Mucosa of rectum (tissue), 2 donors: ENCODE measurements around the gene DCAF16.

Source experiments
- H3K27ac ChIP-seq, 2 donors: one replicate each; pipeline ENCODE4 v1.7.0; 2013; ENCODE audit warnings: inconsistent platforms in 2 of 2, low read depth in 2 of 2, low read length in 2 of 2
- H3K27me3 ChIP-seq, 2 donors: one replicate each; pipeline ENCODE4 v1.7.0; 2013; ENCODE audit warnings: low read length in 2 of 2; ENCODE audit not compliant: control insufficient read depth in 2 of 2, insufficient read depth in 2 of 2
- H3K36me3 ChIP-seq, 2 donors: one replicate each; pipeline ENCODE4 v1.7.0; 2013; ENCODE audit warnings: low read length in 2 of 2; ENCODE audit not compliant: control insufficient read depth in 2 of 2, insufficient read depth in 2 of 2
- H3K4me1 ChIP-seq, 2 donors: one replicate each; pipeline ENCODE4 v1.7.0; 2013; ENCODE audit warnings: low read length in 2 of 2, mild to moderate bottlenecking in 1 of 2; ENCODE audit not compliant: control insufficient read depth in 2 of 2, insufficient read depth in 2 of 2
- H3K4me3 ChIP-seq, 2 donors: one replicate each; pipeline ENCODE4 v1.7.0; 2013; ENCODE audit warnings: low read length in 2 of 2
- H3K9ac ChIP-seq, 2 donors: one replicate each; pipeline ENCODE4 v1.7.0; 2013; ENCODE audit warnings: low read length in 2 of 2, low read depth in 1 of 2, mild to moderate bottlenecking in 1 of 2
- H3K9me3 ChIP-seq, 2 donors: one replicate each; pipeline ENCODE4 v1.7.0; 2013; ENCODE audit warnings: low read length in 2 of 2; ENCODE audit not compliant: control insufficient read depth in 2 of 2
- donor health status: healthy.
- donor health status: Normal muscosa, but diverticular disease.

The DCAF16 gene

GRCh38 chr4:17766826-17767458, 43.6 kb downstream of the DCAF16 start:
- no peaks in the 10 kb centered on the region for H3K9me3 ChIP-seq
- no peak overlapping the region for H3K4me3 ChIP-seq
- H3K4me1 ChIP-seq = no peaks in the 10 kb centered on the region
- H3K27me3 ChIP-seq = no peaks in the 10 kb centered on the region
- no peaks in the 10 kb centered on the region for H3K36me3 ChIP-seq
- no peak overlapping the region for H3K27ac ChIP-seq
- H3K9ac ChIP-seq = no peak overlapping the region

DNA sequence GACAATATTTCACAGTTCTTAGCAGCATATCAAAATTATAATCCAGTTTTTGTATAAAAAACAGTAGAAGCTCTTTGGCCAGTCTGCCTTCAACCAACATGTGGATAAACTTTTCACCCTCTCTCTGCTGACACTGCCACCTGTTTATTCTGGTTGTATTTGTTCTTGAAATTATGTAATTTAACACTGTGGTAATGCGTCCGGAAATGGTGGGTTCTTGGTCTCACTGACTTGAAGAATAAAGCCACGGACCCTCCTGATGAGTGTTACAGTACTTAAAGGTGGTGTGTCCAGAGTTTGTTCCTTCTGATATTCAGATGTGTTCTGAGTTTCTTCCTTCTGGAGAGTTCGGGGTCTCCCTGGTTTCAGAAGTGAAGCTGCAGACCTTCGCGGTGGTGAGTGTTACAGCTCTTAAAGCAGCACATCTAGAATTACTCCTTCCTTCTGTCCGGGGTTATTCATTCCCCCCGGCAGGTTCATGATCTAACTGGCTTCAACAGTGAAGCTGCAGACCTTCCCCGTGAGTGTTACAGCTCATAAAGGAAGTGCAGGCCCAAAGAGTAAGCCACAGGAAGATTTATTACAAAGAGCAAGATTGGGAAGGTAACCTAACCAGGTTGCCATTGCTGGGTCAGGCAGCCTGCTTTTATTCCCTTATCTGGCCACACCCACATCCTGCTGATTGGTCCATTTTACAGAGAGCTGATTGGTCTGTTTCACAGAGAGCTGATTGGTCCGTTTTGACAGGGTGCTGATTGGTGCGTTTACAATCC, 44.9 kb downstream of the DCAF16 start:
- no peak overlapping the region for H3K9ac ChIP-seq
- no peaks in the 10 kb centered on the region for H3K27me3 ChIP-seq
- H3K4me1 ChIP-seq = no peaks in the 10 kb centered on the region
- H3K9me3 ChIP-seq = no peaks in the 10 kb centered on the region
- H3K4me3 ChIP-seq = no peak overlapping the region
- H3K36me3 ChIP-seq = no peaks in the 10 kb centered on the region
- no peak overlapping the region for H3K27ac ChIP-seq

GRCh38 chr4:17763931-17764330, 46.6 kb downstream of the DCAF16 start:
- Histone ChIP-seq H3K27me3 (no peaks in the 10 kb centered on the region), H3K9me3 (no peaks in the 10 kb centered on the region), H3K27ac (no peak overlapping the region)

DNA sequence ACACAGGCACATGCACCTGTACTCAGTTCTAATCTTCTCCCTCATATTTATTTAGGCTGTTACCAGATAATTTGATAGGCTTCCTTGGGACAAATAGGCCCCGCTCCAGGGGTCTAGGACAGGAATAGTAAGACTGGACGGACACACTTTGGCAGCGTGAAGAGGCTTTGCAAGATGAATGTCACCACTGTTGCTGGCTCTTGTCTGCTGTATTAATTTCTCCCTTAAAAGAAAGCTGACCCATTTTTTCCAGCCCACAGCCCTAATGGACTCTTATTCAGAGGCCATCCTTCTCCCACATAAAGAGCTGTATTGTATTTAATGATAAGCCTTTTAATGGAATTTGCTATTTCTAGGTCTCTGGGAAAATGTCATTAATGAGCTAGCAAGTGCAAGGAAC, 47.1 kb downstream of the DCAF16 start:
- H3K9ac ChIP-seq = no peak overlapping the region
- no peaks in the 10 kb centered on the region for H3K4me1 ChIP-seq
- no peaks in the 10 kb centered on the region for H3K27me3 ChIP-seq
- H3K27ac ChIP-seq = no peak overlapping the region
- no peaks in the 10 kb centered on the region for H3K36me3 ChIP-seq
- H3K9me3 ChIP-seq = no peaks in the 10 kb centered on the region
- H3K4me3 ChIP-seq = no peak overlapping the region

More at GRCh38 chr4:17763931-17764330, 46.6 kb downstream of the DCAF16 start:
- H3K4me1 ChIP-seq = no peaks in the 10 kb centered on the region
- H3K9ac ChIP-seq = no peak overlapping the region
- H3K4me3 ChIP-seq = no peak overlapping the region
- H3K36me3 ChIP-seq = no peaks in the 10 kb centered on the region

GRCh38 chr4:17762726-17763125, 47.8 kb downstream of the DCAF16 start:
- H3K4me3 ChIP-seq = no peak overlapping the region

GRCh38 chr4:17761062-17761461, 49.5 kb downstream of the DCAF16 start:
- no peaks in the 10 kb centered on the region for H3K9me3 ChIP-seq
- no peaks in the 10 kb centered on the region for H3K36me3 ChIP-seq
- no peak overlapping the region for H3K4me3 ChIP-seq
- H3K27me3 ChIP-seq = no peaks in the 10 kb centered on the region
- no peaks in the 10 kb centered on the region for H3K4me1 ChIP-seq
- no peak overlapping the region for H3K9ac ChIP-seq
- no peak overlapping the region for H3K27ac ChIP-seq

More at GRCh38 chr4:17762726-17763125, 47.8 kb downstream of the DCAF16 start:
- H3K27me3 ChIP-seq = no peaks in the 10 kb centered on the region
- H3K27ac ChIP-seq = no peak overlapping the region
- H3K9me3 ChIP-seq = no peaks in the 10 kb centered on the region
- no peaks in the 10 kb centered on the region for H3K36me3 ChIP-seq
- H3K9ac ChIP-seq = no peak overlapping the region
- no peaks in the 10 kb centered on the region for H3K4me1 ChIP-seq

- H3K36me3 ChIP-seq = no peaks in the 10 kb centered on the region
- H3K27me3 ChIP-seq = no peaks in the 10 kb centered on the region
- no peak overlapping the region for H3K27ac ChIP-seq
- no peaks in the 10 kb centered on the region for H3K9me3 ChIP-seq
- no peaks in the 10 kb centered on the region for H3K4me1 ChIP-seq
- no peak overlapping the region for H3K9ac ChIP-seq
- no peak overlapping the region for H3K4me3 ChIP-seq
These were observed 49.9 kb downstream of the DCAF16 start for GRCh38 chr4:17760626-17761025.

DNA sequence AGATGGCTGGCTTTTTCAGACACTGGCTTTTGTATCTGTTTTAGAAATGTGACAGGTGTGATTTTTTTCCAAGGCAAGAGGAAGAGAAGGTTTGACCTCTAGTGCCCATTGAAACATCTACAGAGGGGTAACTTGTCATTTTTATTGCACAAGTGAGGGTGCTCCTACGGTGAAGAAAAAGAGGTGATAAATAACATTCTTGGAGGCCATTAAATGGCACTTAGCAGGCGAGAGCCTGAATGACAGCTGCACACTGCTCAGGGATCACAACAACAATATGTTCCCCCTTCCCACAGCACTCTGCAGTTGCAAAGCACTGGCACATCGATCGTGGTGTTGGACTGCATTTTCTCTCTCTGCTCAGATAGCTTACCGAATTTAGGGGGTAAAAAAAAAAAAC, 52.1 kb downstream of the DCAF16 start:
- H3K9me3 ChIP-seq = no peaks in the 10 kb centered on the region
- no peak overlapping the region for H3K9ac ChIP-seq

DNA sequence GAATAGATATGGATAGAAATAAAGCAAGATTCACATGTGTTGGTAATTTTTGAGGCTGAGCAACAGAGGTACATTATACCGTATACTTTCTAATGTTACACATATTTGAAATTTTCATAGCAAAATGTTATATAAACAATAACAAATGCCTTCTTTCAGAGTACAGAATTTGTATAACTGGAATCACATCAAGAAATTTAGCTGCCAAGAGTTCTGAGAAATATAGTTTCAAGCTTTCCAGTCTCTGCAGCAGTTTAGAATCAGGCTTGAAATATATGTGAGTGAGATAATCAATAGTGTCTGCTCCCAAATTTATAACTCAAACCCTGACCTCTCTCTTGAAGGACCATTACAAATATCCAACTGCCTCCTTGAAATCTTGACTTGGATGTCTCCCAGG, 52.9 kb downstream of the DCAF16 start:
- Histone ChIP-seq H3K4me1 (no peaks in the 10 kb centered on the region), H3K27me3 (peaks cover 0 to 2% of the 10 kb centered on the region in 2 donors), H3K9me3 (no peaks in the 10 kb centered on the region), H3K9ac (no peak overlapping the region), H3K27ac (no peak overlapping the region), H3K36me3 (no peaks in the 10 kb centered on the region), H3K4me3 (no peak overlapping the region)

More for the DNA sequence above, 52.1 kb downstream of the DCAF16 start:
- Histone ChIP-seq H3K27ac (no peak overlapping the region), H3K4me3 (no peak overlapping the region), H3K36me3 (no peaks in the 10 kb centered on the region), H3K4me1 (no peaks in the 10 kb centered on the region), H3K27me3 (peaks cover 0 to 2% of the 10 kb centered on the region in 2 donors)

DNA sequence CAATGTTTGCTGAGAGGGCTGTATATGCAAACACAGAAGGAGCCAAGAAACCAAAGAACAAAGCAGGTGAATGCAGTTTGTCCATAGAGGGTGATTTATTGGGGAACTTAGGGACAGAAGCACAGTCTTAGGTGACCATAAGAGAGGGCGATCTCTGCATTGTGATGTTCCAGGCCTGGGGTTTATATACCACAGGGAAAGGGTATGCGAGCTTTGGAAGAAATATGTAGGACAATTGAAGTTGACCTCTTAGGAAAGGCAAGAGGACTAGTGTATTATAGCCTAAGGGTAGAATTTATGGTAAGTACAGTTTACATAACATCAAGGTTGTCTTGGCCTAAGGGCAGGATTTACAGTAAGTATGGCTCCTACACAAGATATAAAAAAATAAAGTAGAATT, 56.9 kb downstream of the DCAF16 start:
- H3K36me3 ChIP-seq = no peaks in the 10 kb centered on the region
- peaks cover 0 to 2% of the 10 kb centered on the region in 2 donors for H3K27me3 ChIP-seq
- no peak overlapping the region for H3K9ac ChIP-seq
- no peak overlapping the region for H3K27ac ChIP-seq
- no peak overlapping the region for H3K4me3 ChIP-seq
- no peaks in the 10 kb centered on the region for H3K4me1 ChIP-seq
- H3K9me3 ChIP-seq = no peaks in the 10 kb centered on the region
